Endometrium (tissue), 2 donors: ENCODE results near the gene IL15.
"Not testable (repeated sequence)": the region's sequence is repeated elsewhere in the genome, so short reads cannot be mapped to it uniquely, and the experiment has no call there.

ENCODE experiments used
- FAIRE-seq: peaks from 2 replicates; lab custom pipeline; 2012; peaks lifted over from hg19 to GRCh38; lab: Jason Lieb, UNC
- donor health status: control.
- donor health status: control.

IL15 gene

GRCh38 chr4:141647966-141648365, 11.6 kb downstream of the IL15 start:
- no peak for FAIRE-seq

- FAIRE-seq: peak; percentile 99
Measured at GRCh38 chr4:141652161-141652778, 15.9 kb downstream of the IL15 start.

GRCh38 chr4:141654098-141654497, 17.7 kb downstream of the IL15 start:
- FAIRE-seq: no peak

GRCh38 chr4:141656031-141656430, 19.6 kb downstream of the IL15 start:
- FAIRE-seq: no peak

- no peak for FAIRE-seq
Measured at GRCh38 chr4:141657550-141658250, 21.3 kb downstream of the IL15 start.

- no peak for FAIRE-seq
Measured at GRCh38 chr4:141658309-141658708, 21.9 kb downstream of the IL15 start.

GRCh38 chr4:141659539-141659938, 23.2 kb downstream of the IL15 start:
- FAIRE-seq: no peak

- no peak for FAIRE-seq
Measured at GRCh38 chr4:141660880-141661279, 24.5 kb downstream of the IL15 start.

- no peak for FAIRE-seq
Measured at GRCh38 chr4:141668200-141668910, 32.0 kb downstream of the IL15 start.

- FAIRE-seq: no peak
Measured at GRCh38 chr4:141669501-141669900, 33.1 kb downstream of the IL15 start.

- no peak for FAIRE-seq
Measured at GRCh38 chr4:141675384-141675783, 39.0 kb downstream of the IL15 start.

- no peak for FAIRE-seq
Measured at GRCh38 chr4:141676087-141676670, 39.8 kb downstream of the IL15 start.

GRCh38 chr4:141680060-141680459, 43.7 kb downstream of the IL15 start:
- FAIRE-seq: no peak

GRCh38 chr4:141684785-141685184, 48.4 kb downstream of the IL15 start:
- FAIRE-seq: no peak

GRCh38 chr4:141686146-141686775, 49.9 kb downstream of the IL15 start:
- no peak for FAIRE-seq

GRCh38 chr4:141686879-141687278, 50.5 kb downstream of the IL15 start:
- FAIRE-seq: peak; percentile 89

- FAIRE-seq: not testable (repeated sequence)
Measured at GRCh38 chr4:141689726-141690296, 53.4 kb downstream of the IL15 start.

- FAIRE-seq: not testable (repeated sequence)
Measured at GRCh38 chr4:141691247-141691646, 54.9 kb downstream of the IL15 start.

- FAIRE-seq: no peak
Measured at GRCh38 chr4:141692081-141692480, 55.7 kb downstream of the IL15 start.

- FAIRE-seq: no peak
Measured at GRCh38 chr4:141697116-141697515, 60.7 kb downstream of the IL15 start.

GRCh38 chr4:141702472-141703182, 66.2 kb downstream of the IL15 start:
- no peak for FAIRE-seq
